H1 (cell line): ENCODE results near the gene ISG20L2. TPM values are rescaled to one million over a fixed set of nuclear protein-coding genes. Genes with fewer than 3 reads are reported as not detected.
A peak's percentile ranks its signal among the peaks of the same experiment; 100 is the strongest.

Source experiments
- CTCF ChIA-PET: fragments of 300-600 bp; sonication (Branson Sonifier 250); formaldehyde crosslinking; loops from one replicate; lab custom pipeline; 2021; ENCODE audit not compliant: partially characterized antibody; lab: Charles Lee
- POLR2A ChIA-PET: fragments of 300-600 bp; sonication (Branson Sonifier 250); formaldehyde crosslinking; loops from one replicate; lab custom pipeline; 2021; ENCODE audit warnings: inconsistent platforms; ENCODE audit not compliant: partially characterized antibody; lab: Charles Lee
- DNase-seq, 2 experiments: peaks; one replicate each; pipeline versions ENCODE4 v3.0.0 to v3.0.0-alpha.2; 2010 to 2022; ENCODE audit warnings: low spot score in 2 of 2, low read depth in 1 of 2, mixed read lengths in 1 of 2
- FAIRE-seq: peaks from 2 replicates; lab custom pipeline; 2011; peaks lifted over from hg19 to GRCh38; lab: Jason Lieb, UNC
- H2AFZ ChIP-seq: 2 replicates; pipeline ENCODE4 v1.8.1; 2012; ENCODE audit warnings: low read length, inconsistent platforms
- H2AK5ac ChIP-seq: 2 replicates; pipeline ENCODE4 v1.6.1; 2013; ENCODE audit warnings: low read depth, low read length
- H2BK120ac ChIP-seq: replicated peaks from 2 replicates; pipeline ENCODE3; 2013; ENCODE audit warnings: low read depth, low read length, inconsistent platforms
- H2BK12ac ChIP-seq: 2 replicates; pipeline ENCODE4 v1.6.1; 2013; ENCODE audit warnings: low read depth, low read length
- H2BK15ac ChIP-seq: 2 replicates; pipeline ENCODE4 v1.6.1; 2013; ENCODE audit warnings: low read length
- H2BK20ac ChIP-seq: 2 replicates; pipeline ENCODE4 v1.6.1; 2013; ENCODE audit warnings: low read length
- H2BK5ac ChIP-seq: 2 replicates; pipeline ENCODE4 v1.6.1; 2013; ENCODE audit warnings: low read depth, low read length
- H3K14ac ChIP-seq: 2 replicates; pipeline ENCODE4 v1.6.1; 2013; ENCODE audit warnings: inconsistent platforms; ENCODE audit not compliant: insufficient read length
- H3K18ac ChIP-seq: 2 replicates; pipeline ENCODE4 v1.6.1; 2013; ENCODE audit warnings: low read length; ENCODE audit errors: extremely low read depth
- H3K23ac ChIP-seq: 2 replicates; pipeline ENCODE4 v1.6.1; 2013; ENCODE audit warnings: inconsistent platforms; ENCODE audit not compliant: insufficient read length
- H3K23me2 ChIP-seq: 2 replicates; pipeline ENCODE4 v1.6.1; 2013; ENCODE audit warnings: low read depth, low read length
- H3K27ac ChIP-seq: 2 replicates; pipeline ENCODE4 v1.6.1; 2011; ENCODE audit warnings: low read depth, low read length, inconsistent platforms
- H3K27me3 ChIP-seq, 4 experiments: replicated peaks in 1 of 4; 1 replicate in 1 of 4; 2 replicates in 3 of 4; pipeline versions ENCODE4 v1.6.1 to v1.8.1; 2011 to 2013; ENCODE audit warnings: low read length in 3 of 4, mild to moderate bottlenecking in 3 of 4, inconsistent platforms in 2 of 4, mixed read lengths in 2 of 4, moderate library complexity in 1 of 4; ENCODE audit not compliant: control insufficient read depth in 3 of 4, insufficient read depth in 3 of 4; ENCODE audit errors: extremely low read depth in 1 of 4
- H3K36me3 ChIP-seq, 4 experiments: 2 replicates each; pipeline versions ENCODE4 v1.6.1 to v1.8.1; 2011 to 2013; ENCODE audit warnings: mild to moderate bottlenecking in 4 of 4, low read length in 3 of 4, moderate library complexity in 2 of 4, control low read depth in 1 of 4, inconsistent platforms in 1 of 4; ENCODE audit not compliant: insufficient read depth in 4 of 4, control insufficient read depth in 2 of 4
- H3K4ac ChIP-seq: replicated peaks from 2 replicates; pipeline ENCODE3; 2013; ENCODE audit warnings: low read length, low read depth, mixed read lengths, inconsistent platforms; ENCODE audit not compliant: insufficient read length
- H3K4me1 ChIP-seq, 4 experiments: replicated peaks in 1 of 4; 1 replicate in 1 of 4; 2 replicates in 3 of 4; pipeline versions ENCODE4 v1.6.1 to v1.8.1; 2011 to 2013; ENCODE audit warnings: low read length in 3 of 4, inconsistent platforms in 2 of 4, mixed read lengths in 1 of 4; ENCODE audit not compliant: insufficient read depth in 4 of 4, control insufficient read depth in 3 of 4
- H3K4me2 ChIP-seq, 2 experiments: 2 replicates each; pipeline versions ENCODE4 v1.6.1 to v1.8.1; 2011 to 2013; ENCODE audit warnings: low read depth in 2 of 2, low read length in 2 of 2, control low read depth in 1 of 2, inconsistent platforms in 1 of 2, mild to moderate bottlenecking in 1 of 2; ENCODE audit not compliant: insufficient read depth in 1 of 2
- H3K4me3 ChIP-seq, 4 experiments: fragments of 200-600, 300-600 bp in 1 of 4; sonication (generic), shearing (Covaris generic), sonication (Bioruptor Twin) in 1 of 4; 2 replicates each; pipeline versions ENCODE4 v1.5.1 to v1.8.1; 2011 to 2016; ENCODE audit warnings: low read length in 4 of 4, low read depth in 3 of 4, control low read depth in 2 of 4, inconsistent platforms in 2 of 4, mild to moderate bottlenecking in 2 of 4, mixed read lengths in 1 of 4, moderate library complexity in 1 of 4; ENCODE audit not compliant: insufficient read depth in 2 of 4; ENCODE audit errors: extremely low read depth in 1 of 4
- H3K56ac ChIP-seq: replicated peaks from 2 replicates; pipeline ENCODE3; 2013; ENCODE audit warnings: low read depth, mild to moderate bottlenecking, mixed read lengths, low read length, inconsistent platforms; ENCODE audit not compliant: insufficient read length
- H3K79me1 ChIP-seq: 2 replicates; pipeline ENCODE4 v1.6.1; 2013; ENCODE audit warnings: low read depth, low read length, control low read depth
- H3K79me2 ChIP-seq, 2 experiments: 2 replicates each; pipeline versions ENCODE4 v1.6.1 to v1.8.1; 2012 to 2013; ENCODE audit warnings: low read length in 2 of 2, mild to moderate bottlenecking in 2 of 2, inconsistent platforms in 1 of 2; ENCODE audit not compliant: insufficient read depth in 2 of 2, control insufficient read depth in 1 of 2
- H3K9ac ChIP-seq, 4 experiments: replicated peaks in 1 of 4; 1 replicate in 1 of 4; 2 replicates in 3 of 4; pipeline versions ENCODE4 v1.6.1 to v1.8.1; 2011 to 2013; ENCODE audit warnings: low read depth in 3 of 4, low read length in 3 of 4, control low read depth in 2 of 4, mild to moderate bottlenecking in 2 of 4, moderate library complexity in 2 of 4, inconsistent platforms in 1 of 4; ENCODE audit errors: extremely low read depth in 1 of 4
- H3K9me3 ChIP-seq, 2 experiments: 2 replicates each; pipeline versions ENCODE4 v1.6.1 to v1.8.1; 2012 to 2013; ENCODE audit warnings: mild to moderate bottlenecking in 2 of 2, moderate library complexity in 2 of 2, control low read depth in 1 of 2, inconsistent platforms in 1 of 2, low read depth in 1 of 2, low read length in 1 of 2, mixed read lengths in 1 of 2; ENCODE audit not compliant: insufficient read depth in 2 of 2
- H4K20me1 ChIP-seq, 2 experiments: replicated peaks in 1 of 2; 2 replicates each; pipeline versions ENCODE3 to v1.8.1; 2011 to 2013; ENCODE audit warnings: inconsistent platforms in 2 of 2, low read length in 2 of 2, mild to moderate bottlenecking in 1 of 2; ENCODE audit not compliant: insufficient read depth in 2 of 2, control insufficient read depth in 1 of 2
- H4K5ac ChIP-seq: 2 replicates; pipeline ENCODE4 v1.6.1; 2013; ENCODE audit warnings: low read length, low read depth, mixed read lengths, inconsistent platforms; ENCODE audit not compliant: insufficient read length
- H4K8ac ChIP-seq: 2 replicates; pipeline ENCODE4 v1.8.0; 2013; ENCODE audit warnings: mild to moderate bottlenecking, moderate library complexity, low read length, inconsistent platforms; ENCODE audit not compliant: insufficient read depth; ENCODE audit errors: extremely low read depth
- H4K91ac ChIP-seq: replicated peaks from 2 replicates; pipeline ENCODE3; 2013; ENCODE audit warnings: low read length, mixed read lengths, inconsistent platforms; ENCODE audit not compliant: insufficient read length
- ASH2L ChIP-seq: fragments of 200-600, 300-600 bp; sonication (generic); IDR thresholded peaks from one replicate; pipeline ENCODE4 v1.7.1; 2017; ENCODE audit warnings: low read length
- BACH1 ChIP-seq: IDR thresholded peaks from 2 replicates; pipeline ENCODE4 v1.6.1; 2012; ENCODE audit warnings: low read length, improper control_type of control experiment
- CBX5 ChIP-seq: fragments of 300-800, 300-1000 bp; sonication (generic); IDR thresholded peaks from 2 replicates; pipeline ENCODE4 v1.7.1; 2016; ENCODE audit warnings: antibody characterized with exemption, low read length, low read depth
- CEBPB ChIP-seq: IDR thresholded peaks from 2 replicates; pipeline ENCODE4 v1.6.1; 2012; ENCODE audit warnings: low read depth, low read length
- EGR1 ChIP-seq: IDR thresholded peaks from 2 replicates; pipeline ENCODE4 v1.6.1; 2011; ENCODE audit warnings: low read depth, low read length, borderline replicate concordance
- GTF2F1 ChIP-seq: IDR thresholded peaks from 2 replicates; pipeline ENCODE4 v1.6.1; 2012; ENCODE audit warnings: low read depth, low read length, improper control_type of control experiment, borderline replicate concordance
- HDAC6 ChIP-seq: IDR thresholded peaks from one replicate; pipeline ENCODE4 v1.7.1; 2012; ENCODE audit warnings: low read depth, mild to moderate bottlenecking, inconsistent platforms, low read length, moderate library complexity
- MAFK ChIP-seq: IDR thresholded peaks from 2 replicates; pipeline ENCODE4 v1.6.1; 2012; ENCODE audit warnings: low read depth, mild to moderate bottlenecking, improper control_type of control experiment, low read length
- RBBP5 ChIP-seq: IDR thresholded peaks from 2 replicates; pipeline ENCODE4 v1.7.1; 2012; ENCODE audit warnings: low read depth, mild to moderate bottlenecking, inconsistent platforms, low read length, moderate library complexity, borderline replicate concordance
- SP4 ChIP-seq: IDR thresholded peaks from 2 replicates; pipeline ENCODE4 v1.6.1; 2012; ENCODE audit warnings: low read length, inconsistent platforms
- WGBS, 2 experiments: shearing (Covaris generic) in 1 of 2; methylation state at CpG; one replicate each; pipeline versions ENCODE4 v1.1.6 to v1.1.7; 2013 to 2015; ENCODE audit warnings: low lambda C conversion rate in 2 of 2, mixed read lengths in 2 of 2, inconsistent platforms in 1 of 2, low coverage in 1 of 2, missing lambda C conversion rate in 1 of 2; ENCODE audit not compliant: insufficient replicate concordance in 2 of 2, insufficient coverage in 1 of 2, insufficient read length in 1 of 2; ENCODE audit errors: extremely low coverage in 1 of 2, missing lambda C conversion rate in 1 of 2; 5-methylcytosine and 5-hydroxymethylcytosine counted together
- polyA plus RNA-seq, 7 experiments: library from polyadenylated mRNA; depleted of rRNA in 3 of 7; stranded (reverse) in 5 of 7; unstranded in 2 of 7; fragments of >200 nt in 5 of 7; fragments of 200-250 nt in 2 of 7; gene quantifications; 1 replicate in 5 of 7; 2 replicates in 1 of 7; 4 replicates in 1 of 7; pipeline versions ENCODE4 v1.2.1 to v1.2.3, GENCODE V29; 2011 to 2013; ENCODE audit warnings: missing spikeins in 2 of 7, mixed read lengths in 2 of 7
- total RNA-seq: library from RNA; stranded (reverse); fragmentation: NEBNext Ultra II Directional; extraction: Animal tissue kit (Norgen Biotek cat#: 25700); gene quantifications from 2 replicates; pipeline ENCODE4 v1.2.1, GENCODE V29; 2021
- TF ChIP-seq, protein P1 (sequence below): IDR thresholded peaks from 2 replicates; pipeline ENCODE4 v1.6.1; 2011; ENCODE audit warnings: low read depth, mild to moderate bottlenecking, low read length; ENCODE audit not compliant: insufficient read depth

The ISG20L2 gene
- total and polyA plus RNA-seq, 2 of the 8 experiments (the other 6 are each of a cell fraction or from before 2014, with no cell fraction given): 47.5 to 53.0 TPM

GRCh38 chr1:156673387-156674121 is 55.0 kb downstream of the ISG20L2 start:
- Histone ChIP-seq H3K36me3 (peaks cover 4 to 28% (median 12%) of the 10 kb centered on the region in 4 experiments; a peak in 7 of 8 replicates), H3K4me2 (peak overlapping the region; percentile 71 to 87)
- TF ChIP-seq, protein P1, sequence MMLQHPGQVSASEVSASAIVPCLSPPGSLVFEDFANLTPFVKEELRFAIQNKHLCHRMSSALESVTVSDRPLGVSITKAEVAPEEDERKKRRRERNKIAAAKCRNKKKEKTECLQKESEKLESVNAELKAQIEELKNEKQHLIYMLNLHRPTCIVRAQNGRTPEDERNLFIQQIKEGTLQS: 0 out of 2 replicates have a peak, but pooled peaks have one; percentile 36
- no peak for TF ChIP-seq SP4
- no peak; the same call in 1 of the 2 replicates for TF ChIP-seq CEBPB
- peak; percentile 63 for TF ChIP-seq RBBP5
- 0 out of 2 replicates have a peak, but pooled peaks have one; percentile 36 for TF ChIP-seq BACH1
- TF ChIP-seq GTF2F1: 0 out of 2 replicates have a peak, but pooled peaks have one; percentile 41
- no peak for TF ChIP-seq HDAC6
- TF ChIP-seq CBX5: no peak
- no peak for TF ChIP-seq MAFK
- TF ChIP-seq ASH2L: peak; percentile 61
- peak; percentile 90; the same call in 1 of the 2 replicates for TF ChIP-seq EGR1

More at GRCh38 chr1:156673387-156674121, 55.0 kb downstream of the ISG20L2 start:
- Histone ChIP-seq H4K91ac (peak overlapping the region; percentile 98), H2AK5ac (peak overlapping the region; percentile 99), H4K8ac (peak overlapping the region; percentile 66; the same call in 1 of the 2 replicates), H4K5ac (peak overlapping the region; percentile 73), H3K27me3 (no peaks in the 10 kb centered on the region; a peak in 1 of 7 replicates), H3K27ac (peak overlapping the region; percentile 87), H3K18ac (peak overlapping the region; percentile 100), H2BK20ac (peak overlapping the region; percentile 100), H3K9me3 (no peaks in the 10 kb centered on the region), H3K56ac (peak overlapping the region; percentile 9), H3K23me2 (peaks cover 18% of the 10 kb centered on the region), H3K79me1 (peaks cover 15% of the 10 kb centered on the region; the same call in 1 of the 2 replicates), H3K4me3 (peak overlapping the region; percentile 15 to 84 (median 22); a peak in 5 of 8 replicates), H3K14ac (no peak overlapping the region), H2BK12ac (peak overlapping the region; percentile 100), H3K4me1 (peaks cover 7 to 52% (median 46%) of the 10 kb centered on the region in 4 experiments), H2BK5ac (peak overlapping the region; percentile 99), H2AFZ (no peak overlapping the region), H3K4ac (peak overlapping the region; percentile 22), H4K20me1 (peaks cover 4 to 10% of the 10 kb centered on the region in 2 experiments), H3K23ac (no peak overlapping the region), H2BK15ac (peak overlapping the region; percentile 100), H3K79me2 (peaks cover 5 to 43% of the 10 kb centered on the region in 2 experiments; a peak in 3 of 4 replicates), H2BK120ac (peak overlapping the region; percentile 63), H3K9ac (peak overlapping the region in 3 of 4 experiments; percentile 42 to 65 (median 55); a peak in 6 of 7 replicates)
- DNase-seq (peak; percentile 88 to 91), FAIRE-seq (peak; percentile 100)
- ChIA-PET CTCF (interaction anchor here (0.5 to 66.0 kb wide), 5 partner anchors 14 to 211 kb away, joined by 3 to 4284 read pairs (median 868); partner anchors contain the start of genes BCAN, CRABP2, HAPLN2 and ISG20L2), POLR2A (interaction anchor here (0.9 to 13.8 kb wide), 13 partner anchors 10 to 78 kb away, joined by 3 to 419 read pairs (median 7); partner anchors contain the start of genes CRABP2, HDGF, ISG20L2 and METTL25B)
- 13% methylated on average over 8 of the region's 8 CpGs; no CpG with 5 or more reads in 1 of the 2 experiments for WGBS, 2 experiments
